Neural cell (in vitro differentiated cells): Measurements from ENCODE around the gene ABAT. TPM values are rescaled to one million over a fixed set of nuclear protein-coding genes. Genes with fewer than 3 reads are reported as not detected.
A peak's percentile ranks its signal among the peaks of the same experiment; 100 is the strongest.

Experiments
- H2AFZ ChIP-seq: fragments of 200-600, 300-800 bp; sonication (generic), shearing (Covaris generic); 2 replicates; pipeline ENCODE4 v1.6.0; 2014; ENCODE audit warnings: low read depth, mild to moderate bottlenecking, antibody characterized with exemption, low read length, moderate library complexity
- H3F3A ChIP-seq: fragments of 200-600 bp; shearing (Covaris generic); 2 replicates; pipeline ENCODE4 v1.6.1; 2016; ENCODE audit warnings: mild to moderate bottlenecking, moderate library complexity, mixed read lengths, antibody characterized with exemption, low read length; ENCODE audit not compliant: insufficient read depth, poor library complexity, severe bottlenecking
- H3K27ac ChIP-seq: fragments of 200-600, 300-800 bp; sonication (generic), shearing (Covaris generic); 2 replicates; pipeline ENCODE4 v1.5.1; 2014; ENCODE audit warnings: mild to moderate bottlenecking, low read length, moderate library complexity
- H3K27me3 ChIP-seq: fragments of 300-800, 200-600 bp; sonication (generic), shearing (Covaris generic); 2 replicates; pipeline ENCODE4 v1.6.0; 2014; ENCODE audit warnings: mild to moderate bottlenecking, low read depth, low read length, moderate library complexity; ENCODE audit not compliant: insufficient read depth
- H3K36me3 ChIP-seq: fragments of 300-800, 200-600 bp; sonication (generic), shearing (Covaris generic); 2 replicates; pipeline ENCODE4 v1.5.1; 2014; ENCODE audit warnings: mild to moderate bottlenecking, antibody characterized with exemption, low read length, moderate library complexity; ENCODE audit not compliant: insufficient read depth
- H3K4me2 ChIP-seq: fragments of 300-800, 200-600 bp; sonication (generic), shearing (Covaris generic); 2 replicates; pipeline ENCODE4 v1.6.0; 2014; ENCODE audit warnings: mild to moderate bottlenecking, low read length
- H3K4me3 ChIP-seq: fragments of 300-800, 200-600 bp; sonication (generic), shearing (Covaris generic); 2 replicates; pipeline ENCODE4 v1.5.1; 2014; ENCODE audit warnings: mild to moderate bottlenecking, low read length, moderate library complexity
- H3K79me2 ChIP-seq: fragments of 200-600 bp; shearing (Covaris generic); replicated peaks from 2 replicates; pipeline ENCODE4 v1.6.0; 2014; ENCODE audit warnings: mild to moderate bottlenecking, low read length, moderate library complexity; ENCODE audit not compliant: insufficient read depth
- H3K9ac ChIP-seq: fragments of 300-800, 200-600 bp; sonication (generic), shearing (Covaris generic); 2 replicates; pipeline ENCODE4 v1.6.1; 2016; ENCODE audit warnings: mild to moderate bottlenecking, low read length, mixed read lengths
- H3K9me2 ChIP-seq: fragments of 200-600 bp; shearing (Covaris generic); 2 replicates; pipeline ENCODE4 v1.6.1; 2016; ENCODE audit warnings: mild to moderate bottlenecking, low read length, mixed read lengths; ENCODE audit not compliant: insufficient read depth
- H3K9me3 ChIP-seq: fragments of 200-600, 300-800 bp; sonication (generic), shearing (Covaris generic); 2 replicates; pipeline ENCODE4 v1.6.1; 2016; ENCODE audit warnings: mild to moderate bottlenecking, mixed run types, low read length, moderate library complexity, mixed read lengths
- H4K20me1 ChIP-seq: fragments of 200-600 bp; shearing (Covaris generic); 2 replicates; pipeline ENCODE4 v1.6.1; 2016; ENCODE audit warnings: mild to moderate bottlenecking, mixed run types; ENCODE audit not compliant: insufficient read depth
- CTCF ChIP-seq: fragments of 450-650 bp; IDR thresholded peaks from 2 replicates; pipeline ENCODE4 v1.5.1; 2014; ENCODE audit warnings: antibody characterized with exemption, mild to moderate bottlenecking, moderate library complexity; ENCODE audit not compliant: poor library complexity, severe bottlenecking
- EP300 ChIP-seq: fragments of 450-650 bp; conservative IDR thresholded peaks from 2 replicates; pipeline ENCODE4 v1.6.1; 2014; ENCODE audit warnings: antibody characterized with exemption, mild to moderate bottlenecking, moderate library complexity; ENCODE audit not compliant: poor library complexity, severe bottlenecking
- EZH2 ChIP-seq: fragments of 200-600, 300-800 bp; shearing (Covaris generic), sonication (generic); IDR thresholded peaks from 2 replicates; pipeline ENCODE4 v1.6.1; 2014; ENCODE audit warnings: antibody characterized with exemption, low read length, borderline replicate concordance, mild to moderate bottlenecking; ENCODE audit not compliant: insufficient read depth, poor library complexity, severe bottlenecking
- MXI1 ChIP-seq: fragments of 450-650 bp; conservative IDR thresholded peaks from 2 replicates; pipeline ENCODE4 v1.6.1; 2014; ENCODE audit warnings: antibody characterized with exemption, mild to moderate bottlenecking; ENCODE audit not compliant: poor library complexity, severe bottlenecking
- POLR2AphosphoS5 ChIP-seq: IDR thresholded peaks from 2 replicates; pipeline ENCODE4 v1.6.1; 2012
- RAD21 ChIP-seq: fragments of 450-650 bp; conservative IDR thresholded peaks from 2 replicates; pipeline ENCODE4 v1.6.1; 2014; ENCODE audit warnings: antibody characterized with exemption, mild to moderate bottlenecking, moderate library complexity
- SMC3 ChIP-seq: fragments of 450-650 bp; conservative IDR thresholded peaks from 2 replicates; pipeline ENCODE4 v1.6.1; 2014; ENCODE audit warnings: antibody characterized with exemption, mild to moderate bottlenecking, moderate library complexity; ENCODE audit not compliant: poor library complexity
- TAF1 ChIP-seq: IDR thresholded peaks from 2 replicates; pipeline ENCODE4 v1.6.1; 2012; ENCODE audit warnings: low read depth
- polyA plus RNA-seq: library from polyadenylated mRNA; depleted of rRNA; stranded (reverse); fragments of >200 nt; gene quantifications from 2 replicates; pipeline ENCODE4 v1.2.3, GENCODE V29; 2014
- TF ChIP-seq, protein P1 (sequence below): IDR thresholded peaks from 2 replicates; pipeline ENCODE4 v1.6.1; 2012; ENCODE audit warnings: borderline replicate concordance

The ABAT gene
- polyA plus RNA-seq, 1 donor from 2014 or later, result 125 TPM

- no peaks in the 10 kb centered on the region for H3K9me3 ChIP-seq
- H3K36me3 ChIP-seq, result no peaks in the 10 kb centered on the region
- no peak overlapping the region for H3K4me2 ChIP-seq
- H3K27ac ChIP-seq, result no peak overlapping the region
- H4K20me1 ChIP-seq, result no peaks in the 10 kb centered on the region
- TF ChIP-seq, protein P1, sequence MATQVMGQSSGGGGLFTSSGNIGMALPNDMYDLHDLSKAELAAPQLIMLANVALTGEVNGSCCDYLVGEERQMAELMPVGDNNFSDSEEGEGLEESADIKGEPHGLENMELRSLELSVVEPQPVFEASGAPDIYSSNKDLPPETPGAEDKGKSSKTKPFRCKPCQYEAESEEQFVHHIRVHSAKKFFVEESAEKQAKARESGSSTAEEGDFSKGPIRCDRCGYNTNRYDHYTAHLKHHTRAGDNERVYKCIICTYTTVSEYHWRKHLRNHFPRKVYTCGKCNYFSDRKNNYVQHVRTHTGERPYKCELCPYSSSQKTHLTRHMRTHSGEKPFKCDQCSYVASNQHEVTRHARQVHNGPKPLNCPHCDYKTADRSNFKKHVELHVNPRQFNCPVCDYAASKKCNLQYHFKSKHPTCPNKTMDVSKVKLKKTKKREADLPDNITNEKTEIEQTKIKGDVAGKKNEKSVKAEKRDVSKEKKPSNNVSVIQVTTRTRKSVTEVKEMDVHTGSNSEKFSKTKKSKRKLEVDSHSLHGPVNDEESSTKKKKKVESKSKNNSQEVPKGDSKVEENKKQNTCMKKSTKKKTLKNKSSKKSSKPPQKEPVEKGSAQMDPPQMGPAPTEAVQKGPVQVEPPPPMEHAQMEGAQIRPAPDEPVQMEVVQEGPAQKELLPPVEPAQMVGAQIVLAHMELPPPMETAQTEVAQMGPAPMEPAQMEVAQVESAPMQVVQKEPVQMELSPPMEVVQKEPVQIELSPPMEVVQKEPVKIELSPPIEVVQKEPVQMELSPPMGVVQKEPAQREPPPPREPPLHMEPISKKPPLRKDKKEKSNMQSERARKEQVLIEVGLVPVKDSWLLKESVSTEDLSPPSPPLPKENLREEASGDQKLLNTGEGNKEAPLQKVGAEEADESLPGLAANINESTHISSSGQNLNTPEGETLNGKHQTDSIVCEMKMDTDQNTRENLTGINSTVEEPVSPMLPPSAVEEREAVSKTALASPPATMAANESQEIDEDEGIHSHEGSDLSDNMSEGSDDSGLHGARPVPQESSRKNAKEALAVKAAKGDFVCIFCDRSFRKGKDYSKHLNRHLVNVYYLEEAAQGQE, result no peak
- H2AFZ ChIP-seq, result no peak overlapping the region
- H3K79me2 ChIP-seq, result peaks cover 21% of the 10 kb centered on the region
- peak overlapping the region; percentile 76 for H3K4me3 ChIP-seq
- H3F3A ChIP-seq, result no peaks in the 10 kb centered on the region
- no peak overlapping the region for H3K9ac ChIP-seq
- H3K27me3 ChIP-seq, result no peaks in the 10 kb centered on the region
- H3K9me2 ChIP-seq, result no peaks in the 10 kb centered on the region
These were observed 2.4 kb downstream of the ABAT start for GRCh38 chr16:8676737-8677375.

- H2AFZ ChIP-seq, result no peak overlapping the region
- no peaks in the 10 kb centered on the region for H3K27me3 ChIP-seq
- no peaks in the 10 kb centered on the region for H3K36me3 ChIP-seq
- H3K9ac ChIP-seq, result no peak overlapping the region
- no peak overlapping the region for H3K4me3 ChIP-seq
- H3K79me2 ChIP-seq, result peaks cover 21% of the 10 kb centered on the region
- H3K9me3 ChIP-seq, result no peaks in the 10 kb centered on the region
- TF ChIP-seq, protein P1, result no peak
- TF ChIP-seq MXI1, result no peak
- no peak for TF ChIP-seq POLR2AphosphoS5
- no peak for TF ChIP-seq RAD21
- TF ChIP-seq SMC3, result no peak
- no peak for TF ChIP-seq TAF1
- TF ChIP-seq EZH2, result no peak
- TF ChIP-seq CTCF, result no peak
- TF ChIP-seq EP300, result no peak
- H3K4me2 ChIP-seq, result no peak overlapping the region
- H3K9me2 ChIP-seq, result no peaks in the 10 kb centered on the region
- no peaks in the 10 kb centered on the region for H3F3A ChIP-seq
- no peaks in the 10 kb centered on the region for H4K20me1 ChIP-seq
- H3K27ac ChIP-seq, result no peak overlapping the region
These were observed 3.1 kb downstream of the ABAT start for GRCh38 chr16:8677481-8677880.
